Right ventricle myocardium inferior (tissue), 1 donor: ENCODE measurements around the gene CTBP2. TPM values are rescaled to one million over a fixed set of nuclear protein-coding genes. Genes with fewer than 3 reads are reported as not detected.
"Not testable (repeated sequence)": the region's sequence is repeated elsewhere in the genome, so short reads cannot be mapped to it uniquely, and the experiment has no call there.

Source experiments
- ATAC-seq: fragments of 200-7000 bp; cut with Tn5 transposase; one replicate; pipeline ENCODE4 v1.9.1; 2020; ENCODE audit warnings: mild to moderate bottlenecking, moderate library complexity
- DNase-seq: peaks from one replicate; pipeline ENCODE4 v3.0.0; 2021; ENCODE audit errors: missing footprints
- intact Hi-C: fragments of 100-400 bp; cut with DNase I; formaldehyde crosslinking; loops from one replicate; pipeline ENCODE4 v1.11.0; 2022
- total RNA-seq: library from RNA; stranded (reverse); fragmentation: NEBNext Ultra II Directional; extraction: Animal tissue kit (Norgen Biotek cat#: 25700); gene quantifications from one replicate; pipeline ENCODE4 v1.2.1, GENCODE V29; 2021
- donor health status: DM: no; HTN: yes; CAD: no; lungs with severe emphysema.

CTBP2 gene
- total RNA-seq, 1 donor from 2014 or later = 31.3 TPM

GRCh38 chr10:125066764-125067450 lies 93.5 kb downstream of the CTBP2 start:
- intact Hi-C loops = no loop called here
- DNase-seq (no peak), ATAC-seq (no peak)

GRCh38 chr10:125064681-125065492 lies 95.5 kb downstream of the CTBP2 start:
- DNase-seq = no peak
- intact Hi-C loops = loop anchor here (5.0 kb wide), 3 partner anchors 63 to 277 kb away; no protein-coding TSS in a partner anchor
- ATAC-seq = no peak

- intact Hi-C loops = loop anchor here (5.0 kb wide), 3 partner anchors 61 to 279 kb away; no protein-coding TSS in a partner anchor
- ATAC-seq (no peak), DNase-seq (no peak)
Observed at GRCh38 chr10:125063256-125063925, 97.0 kb downstream of the CTBP2 start.

GRCh38 chr10:125062914-125063230 lies 97.5 kb downstream of the CTBP2 start:
- intact Hi-C loops = loop anchor here (5.0 kb wide), 3 partner anchors 61 to 279 kb away; no protein-coding TSS in a partner anchor
- no peak for DNase-seq
- ATAC-seq = peak; percentile 67

- intact Hi-C loops = loop anchor here (5.0 kb wide), 3 partner anchors 60 to 280 kb away; no protein-coding TSS in a partner anchor
- ATAC-seq (no peak), DNase-seq (no peak)
Observed at GRCh38 chr10:125062227-125062913, 98.0 kb downstream of the CTBP2 start.

GRCh38 chr10:125061557-125062226 lies 98.7 kb downstream of the CTBP2 start:
- no peak for DNase-seq
- ATAC-seq = no peak

GRCh38 chr10:125060826-125061556 lies 99.4 kb downstream of the CTBP2 start:
- peak; percentile 92 for DNase-seq
- intact Hi-C loops = loop anchor here (5.0 kb wide), 3 partner anchors 59 to 281 kb away; no protein-coding TSS in a partner anchor
- peak; percentile 51 for ATAC-seq

More at GRCh38 chr10:125061557-125062226, 98.7 kb downstream of the CTBP2 start:
- intact Hi-C loops = loop anchor here (5.0 kb wide), 3 partner anchors 59 to 281 kb away; no protein-coding TSS in a partner anchor

- ATAC-seq = no peak
- DNase-seq = no peak
- intact Hi-C loops = loop anchor here (5.0 kb wide), 3 partner anchors 58 to 282 kb away; no protein-coding TSS in a partner anchor
Observed at GRCh38 chr10:125060482-125060825, 99.9 kb downstream of the CTBP2 start.

- no peak for ATAC-seq
- DNase-seq = no peak
- intact Hi-C loops = loop anchor here (5.0 kb wide), 3 partner anchors 58 to 282 kb away; no protein-coding TSS in a partner anchor
Observed at GRCh38 chr10:125060026-125060425, 100.3 kb downstream of the CTBP2 start.

- DNase-seq, ATAC-seq: not testable (repeated sequence)
- intact Hi-C loops = loop anchor here (5.0 kb wide), 1 partner anchor 142 kb away; no protein-coding TSS in a partner anchor
Observed at GRCh38 chr10:125059348-125059747, 101.0 kb downstream of the CTBP2 start.

- intact Hi-C loops = loop anchor here (5.0 kb wide), 1 partner anchor 140 kb away; no protein-coding TSS in a partner anchor
- peak; percentile 76 for ATAC-seq
- DNase-seq = peak; percentile 75
Observed at GRCh38 chr10:125057158-125058001, 103.0 kb downstream of the CTBP2 start.

- ATAC-seq (no peak), DNase-seq (no peak)
- intact Hi-C loops = loop anchor here (5.0 kb wide), 1 partner anchor 139 kb away; no protein-coding TSS in a partner anchor
Observed at GRCh38 chr10:125056161-125057132, 103.9 kb downstream of the CTBP2 start.

GRCh38 chr10:125055446-125055845 lies 104.9 kb downstream of the CTBP2 start:
- DNase-seq (no peak), ATAC-seq (no peak)
- intact Hi-C loops = loop anchor here (5.0 kb wide), 1 partner anchor 138 kb away; no protein-coding TSS in a partner anchor

GRCh38 chr10:125054669-125055268 lies 105.6 kb downstream of the CTBP2 start:
- DNase-seq (no peak), ATAC-seq (no peak)
- intact Hi-C loops = loop anchor here (5.0 kb wide), 1 partner anchor 137 kb away; no protein-coding TSS in a partner anchor

GRCh38 chr10:125054216-125054615 lies 106.1 kb downstream of the CTBP2 start:
- DNase-seq (no peak), ATAC-seq (no peak)
- intact Hi-C loops = no loop called here
